DMS79 treated with DMSO at 0.1 percent for 48 hours (cell line): ENCODE results near the gene ZNF784.
A peak's percentile ranks its signal among the peaks of the same experiment; 100 is the strongest.
"Not testable (repeated sequence)": the region's sequence is repeated elsewhere in the genome, so short reads cannot be mapped to it uniquely, and the experiment has no call there.

Experiments used
- DNase-seq: peaks from one replicate; lab custom pipeline; 2025; lab: John Stamatoyannopoulos, UW

Gene ZNF784

GRCh38 chr19:55583897-55584296 lies 40.5 kb downstream of the ZNF784 start:
- not testable (repeated sequence) for DNase-seq

GRCh38 chr19:55582284-55582683 lies 42.1 kb downstream of the ZNF784 start:
- DNase-seq, result not testable (repeated sequence)

GRCh38 chr19:55581823-55582223 lies 42.5 kb downstream of the ZNF784 start:
- peak; percentile 2 for DNase-seq

DNA sequence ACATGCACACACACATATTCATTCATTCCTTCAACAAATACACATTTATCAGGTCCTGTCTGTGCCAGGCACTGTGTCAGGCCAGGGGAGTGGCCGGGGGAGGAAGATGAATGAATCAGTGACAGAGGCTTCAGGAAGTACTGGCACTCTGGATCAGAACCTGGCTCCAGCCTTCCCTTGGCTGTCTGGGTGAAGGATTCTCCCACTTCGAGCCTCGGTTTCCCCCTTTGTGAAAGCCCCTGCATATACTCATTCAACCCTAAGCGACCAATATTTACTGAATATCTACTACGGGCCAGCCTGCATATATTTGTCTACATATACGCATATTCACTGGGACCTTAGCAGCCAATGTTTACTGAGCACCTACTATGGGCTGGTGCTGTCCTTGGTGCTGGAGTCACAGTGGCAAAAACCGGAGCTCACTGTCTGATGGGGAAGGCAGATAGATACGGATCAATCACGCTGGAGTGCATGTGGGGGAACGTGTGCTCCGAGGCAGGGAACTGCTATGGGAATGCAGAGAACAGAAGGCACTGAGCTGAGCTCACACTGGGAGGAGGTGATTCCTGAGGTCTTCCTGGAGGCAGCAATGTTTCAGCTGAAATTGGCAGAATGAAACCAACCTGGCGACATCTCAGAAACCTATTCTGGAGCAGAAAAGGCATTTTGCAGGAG lies 43.1 kb downstream of the ZNF784 start:
- DNase-seq, result no peak

GRCh38 chr19:55580628-55581144 lies 43.7 kb downstream of the ZNF784 start, which contains the start of gene ZNF579:
ZNF579 (minus strand) TSS chr19:55580848; CDS start chr19:55579639, 1,209 bp downstream.
- DNase-seq, result peak; percentile 88

- peak; percentile 3 for DNase-seq
These were observed 44.4 kb downstream of the ZNF784 start for GRCh38 chr19:55579766-55580621.

- no peak for DNase-seq
These were observed 45.3 kb downstream of the ZNF784 start for GRCh38 chr19:55578761-55579747.

GRCh38 chr19:55578031-55578760 lies 46.2 kb downstream of the ZNF784 start:
- no peak for DNase-seq

- no peak for DNase-seq
These were observed 47.6 kb downstream of the ZNF784 start for GRCh38 chr19:55576746-55577145.

- DNase-seq, result not testable (repeated sequence)
These were observed 50.4 kb downstream of the ZNF784 start for GRCh38 chr19:55573929-55574328.
